Measurements from ENCODE around the gene DICER1. TPM values are rescaled to one million over a fixed set of nuclear protein-coding genes. Genes with fewer than 3 reads are reported as not detected.
"Not testable (repeated sequence)": the region's sequence is repeated elsewhere in the genome, so short reads cannot be mapped to it uniquely, and the experiment has no call there.

The DICER1 gene
- total RNA-seq, 2 experiments from 2014 or later = 38.1 to 42.3 TPM

DNA sequence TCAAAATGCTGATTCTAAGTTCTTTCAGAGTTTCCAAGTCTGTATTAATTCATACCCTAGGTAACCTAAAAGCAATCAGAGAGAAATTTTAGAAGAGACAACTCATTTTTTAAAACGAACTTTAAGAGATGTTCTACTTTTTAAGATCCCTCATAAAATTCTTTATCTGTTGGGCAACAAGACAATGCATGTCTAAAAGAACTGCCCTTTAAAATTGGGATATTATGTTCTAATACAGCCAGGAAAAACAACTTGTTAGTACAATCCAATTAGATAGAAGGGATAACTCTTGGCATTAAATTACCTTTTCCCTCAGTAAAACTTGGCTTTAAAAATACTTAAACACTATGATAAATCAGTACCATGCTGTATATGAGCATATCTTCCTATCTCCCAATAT lies 15.6 kb downstream of the DICER1 start:
- DNase-seq = no peak

DNA sequence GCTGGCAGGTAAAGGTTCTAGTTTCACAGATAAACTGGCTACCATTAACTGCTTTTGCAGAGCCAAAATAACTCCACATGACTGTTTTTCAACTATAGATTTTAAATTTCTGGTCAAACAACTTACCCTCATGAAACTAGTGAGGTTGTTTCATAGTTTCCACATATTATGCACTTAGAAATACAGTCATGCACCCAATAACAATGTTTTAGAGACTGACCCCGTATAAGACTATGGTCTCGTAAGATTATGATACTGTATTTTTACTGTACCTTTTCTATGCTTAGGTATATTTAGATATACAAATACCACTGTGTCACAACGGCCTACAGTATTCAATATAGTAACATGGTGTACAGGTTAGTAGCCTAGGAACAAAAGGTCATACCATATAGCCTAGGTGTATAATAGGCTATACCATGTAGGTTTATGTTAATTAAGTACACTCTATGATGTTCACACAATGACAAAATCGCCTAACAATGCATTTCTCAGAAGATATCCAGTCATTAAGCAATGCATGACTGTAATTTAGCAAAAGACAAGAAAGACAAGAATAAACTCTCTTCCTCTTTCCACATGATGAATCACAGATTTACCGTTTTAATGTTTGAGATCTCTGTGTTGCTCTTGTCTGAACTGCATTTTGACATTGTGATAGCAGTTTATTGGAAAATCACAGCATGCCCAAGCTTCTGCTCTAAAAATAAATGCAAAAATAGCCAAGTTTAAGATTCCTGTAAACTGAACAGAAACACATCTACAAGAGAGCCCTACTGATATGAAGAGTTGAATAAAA lies 17.1 kb downstream of the DICER1 start:
- Mint-ChIP-seq H3K27ac (peak overlapping the region; percentile 39), H3K4me3 (no peak overlapping the region), H3K4me1 (ENCODE audit: low read depth) (peaks cover 71% of the 10 kb centered on the region), H3K27me3 (ENCODE audit: low read depth) (no peaks in the 10 kb centered on the region), H3K36me3 (ENCODE audit: low read depth) (peaks cover 14% of the 10 kb centered on the region), H3K9me3 (peaks cover 7% of the 10 kb centered on the region)
- DNase-seq = no peak
- CTCF ChIA-PET = interaction anchor here (0.9 kb wide), 1 partner anchor 12 kb away, joined by 3 read pairs; no protein-coding TSS in a partner anchor
- intact Hi-C loops (cut with micrococcal nuclease) = loop anchor here (1.0 kb wide), 2 partner anchors 15 to 125 kb away; no protein-coding TSS in a partner anchor

More for the DNA sequence above, 15.6 kb downstream of the DICER1 start:
- Mint-ChIP-seq H3K27me3 (ENCODE audit: low read depth) (no peaks in the 10 kb centered on the region), H3K4me1 (ENCODE audit: low read depth) (peaks cover 72% of the 10 kb centered on the region), H3K36me3 (ENCODE audit: low read depth) (peaks cover 17% of the 10 kb centered on the region), H3K9me3 (peaks cover 15% of the 10 kb centered on the region), H3K27ac (no peak overlapping the region), H3K4me3 (no peak overlapping the region)
- CTCF ChIA-PET = no interaction called here
- intact Hi-C loops (cut with micrococcal nuclease) = no loop called here

- Mint-ChIP-seq H3K4me3 (no peak overlapping the region), H3K9me3 (no peaks in the 10 kb centered on the region), H3K27me3 (ENCODE audit: low read depth) (no peaks in the 10 kb centered on the region), H3K27ac (no peak overlapping the region), H3K4me1 (ENCODE audit: low read depth) (peaks cover 70% of the 10 kb centered on the region), H3K36me3 (ENCODE audit: low read depth) (peaks cover 14% of the 10 kb centered on the region)
- DNase-seq = no peak
- intact Hi-C loops (cut with micrococcal nuclease) = no loop called here
- CTCF ChIA-PET = no interaction called here
Measured at GRCh38 chr14:95138876-95139275, 18.5 kb downstream of the DICER1 start.

- Mint-ChIP-seq H3K36me3 (ENCODE audit: low read depth) (peaks cover 15% of the 10 kb centered on the region), H3K4me1 (ENCODE audit: low read depth) (peaks cover 68% of the 10 kb centered on the region)
- H3K27ac Mint-ChIP-seq; intact Hi-C loops (cut with micrococcal nuclease); DNase-seq; H3K27me3 Mint-ChIP-seq (ENCODE audit: low read depth); H3K9me3 Mint-ChIP-seq; H3K4me3 Mint-ChIP-seq; CTCF ChIA-PET: not testable (repeated sequence)
Measured at GRCh38 chr14:95138455-95138854, 18.9 kb downstream of the DICER1 start.

- Mint-ChIP-seq H3K9me3 (no peaks in the 10 kb centered on the region), H3K27ac (no peak overlapping the region), H3K36me3 (ENCODE audit: low read depth) (peaks cover 20% of the 10 kb centered on the region), H3K27me3 (ENCODE audit: low read depth) (no peaks in the 10 kb centered on the region), H3K4me3 (no peak overlapping the region), H3K4me1 (ENCODE audit: low read depth) (peaks cover 64% of the 10 kb centered on the region)
- DNase-seq = no peak
- intact Hi-C loops (cut with micrococcal nuclease) = no loop called here
- CTCF ChIA-PET = interaction anchor here (0.6 to 0.9 kb wide), 3 partner anchors 24 to 1159 kb away, joined by 4 read pairs; no protein-coding TSS in a partner anchor
Measured at GRCh38 chr14:95137804-95138167, 19.5 kb downstream of the DICER1 start.

GRCh38 chr14:95137164-95137803 lies 20.0 kb downstream of the DICER1 start:
- Mint-ChIP-seq H3K36me3 (ENCODE audit: low read depth) (peaks cover 23% of the 10 kb centered on the region), H3K4me3 (no peak overlapping the region), H3K4me1 (ENCODE audit: low read depth) (peaks cover 61% of the 10 kb centered on the region), H3K9me3 (no peaks in the 10 kb centered on the region), H3K27ac (peak overlapping the region; percentile 6), H3K27me3 (ENCODE audit: low read depth) (no peaks in the 10 kb centered on the region)
- intact Hi-C loops (cut with micrococcal nuclease) = no loop called here
- DNase-seq = no peak
- CTCF ChIA-PET = interaction anchor here (0.6 to 0.9 kb wide), 3 partner anchors 25 to 1160 kb away, joined by 4 read pairs; no protein-coding TSS in a partner anchor

DNA sequence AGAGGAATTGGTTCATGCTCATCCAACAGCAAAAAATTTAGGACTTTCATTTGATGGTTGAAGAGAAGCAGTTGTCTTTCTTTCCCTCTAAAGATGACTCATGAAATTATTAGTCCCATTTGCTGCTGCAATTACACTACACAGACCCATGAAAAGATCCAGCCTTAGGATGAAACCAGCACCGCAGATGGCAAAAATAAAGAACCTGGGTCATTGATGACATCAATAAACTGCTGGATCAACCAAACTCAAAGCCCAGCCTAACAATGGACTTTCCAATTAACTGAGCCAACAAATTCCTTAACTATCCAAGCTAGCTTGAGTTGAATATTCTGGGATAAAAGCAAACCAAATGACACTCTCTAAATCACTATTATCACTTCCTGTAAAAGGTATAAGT lies 20.7 kb downstream of the DICER1 start:
- DNase-seq = no peak
- intact Hi-C loops (cut with micrococcal nuclease) = no loop called here
- H3K4me3 Mint-ChIP-seq = no peak overlapping the region
- CTCF ChIA-PET = no interaction called here
- peaks cover 57% of the 10 kb centered on the region for H3K4me1 Mint-ChIP-seq (ENCODE audit: low read depth)
- peak overlapping the region; percentile 6 for H3K27ac Mint-ChIP-seq
- peaks cover 24% of the 10 kb centered on the region for H3K36me3 Mint-ChIP-seq (ENCODE audit: low read depth)
- H3K9me3 Mint-ChIP-seq = no peaks in the 10 kb centered on the region
- no peaks in the 10 kb centered on the region for H3K27me3 Mint-ChIP-seq (ENCODE audit: low read depth)

GRCh38 chr14:95134304-95134933 lies 22.9 kb downstream of the DICER1 start:
- Mint-ChIP-seq H3K4me3 (no peak overlapping the region), H3K9me3 (no peaks in the 10 kb centered on the region), H3K27me3 (ENCODE audit: low read depth) (no peaks in the 10 kb centered on the region), H3K27ac (peak overlapping the region; percentile 46), H3K36me3 (ENCODE audit: low read depth) (peaks cover 34% of the 10 kb centered on the region), H3K4me1 (ENCODE audit: low read depth) (peaks cover 47% of the 10 kb centered on the region)
- intact Hi-C loops (cut with micrococcal nuclease) = no loop called here
- peak; percentile 18 for DNase-seq
- CTCF ChIA-PET = no interaction called here

DNA sequence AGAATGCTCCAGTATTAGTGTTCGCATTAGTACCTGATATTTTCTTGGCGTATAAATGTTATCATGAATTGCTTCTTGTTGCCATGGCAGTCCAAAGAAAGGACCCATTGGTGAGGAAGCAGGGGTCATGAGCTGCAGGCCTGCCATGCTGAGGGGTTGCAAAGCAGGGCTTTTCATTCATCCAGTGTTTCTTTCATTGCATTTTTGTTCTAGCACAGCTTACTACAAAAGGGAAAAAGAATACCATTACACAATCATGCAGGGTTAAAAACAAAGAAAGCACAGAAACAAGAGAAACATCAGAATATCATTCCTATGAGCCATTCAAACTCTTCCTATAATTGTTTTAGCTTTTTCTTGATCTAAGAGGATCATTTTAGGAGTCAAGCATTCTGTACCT lies 24.0 kb downstream of the DICER1 start:
- no peaks in the 10 kb centered on the region for H3K27me3 Mint-ChIP-seq (ENCODE audit: low read depth)
- intact Hi-C loops (cut with micrococcal nuclease) = no loop called here
- no peaks in the 10 kb centered on the region for H3K9me3 Mint-ChIP-seq
- no peak for DNase-seq
- no peak overlapping the region for H3K4me3 Mint-ChIP-seq
- CTCF ChIA-PET = no interaction called here
- peaks cover 43% of the 10 kb centered on the region for H3K36me3 Mint-ChIP-seq (ENCODE audit: low read depth)
- peaks cover 49% of the 10 kb centered on the region for H3K4me1 Mint-ChIP-seq (ENCODE audit: low read depth)
- H3K27ac Mint-ChIP-seq = no peak overlapping the region

GRCh38 chr14:95132760-95133159 lies 24.6 kb downstream of the DICER1 start:
- Mint-ChIP-seq H3K4me1 (ENCODE audit: low read depth) (peaks cover 50% of the 10 kb centered on the region), H3K27me3 (ENCODE audit: low read depth) (no peaks in the 10 kb centered on the region), H3K4me3 (no peak overlapping the region), H3K27ac (no peak overlapping the region), H3K9me3 (no peaks in the 10 kb centered on the region), H3K36me3 (ENCODE audit: low read depth) (peaks cover 43% of the 10 kb centered on the region)
- intact Hi-C loops (cut with micrococcal nuclease) = no loop called here
- CTCF ChIA-PET = no interaction called here
- DNase-seq = no peak

GRCh38 chr14:95130549-95130948 lies 26.8 kb downstream of the DICER1 start:
- peaks cover 35% of the 10 kb centered on the region for H3K4me1 Mint-ChIP-seq (ENCODE audit: low read depth)

GRCh38 chr14:95128140-95128539 lies 29.2 kb downstream of the DICER1 start:
- CTCF ChIA-PET = no interaction called here
- DNase-seq = no peak
- Mint-ChIP-seq H3K27ac (no peak overlapping the region), H3K27me3 (ENCODE audit: low read depth) (no peaks in the 10 kb centered on the region), H3K4me3 (no peak overlapping the region), H3K4me1 (ENCODE audit: low read depth) (peaks cover 26% of the 10 kb centered on the region), H3K36me3 (ENCODE audit: low read depth) (peaks cover 49% of the 10 kb centered on the region), H3K9me3 (no peaks in the 10 kb centered on the region)
- intact Hi-C loops (cut with micrococcal nuclease) = no loop called here

More at GRCh38 chr14:95130549-95130948, 26.8 kb downstream of the DICER1 start:
- intact Hi-C loops (cut with micrococcal nuclease) = no loop called here
- no peak overlapping the region for H3K27ac Mint-ChIP-seq
- H3K9me3 Mint-ChIP-seq = no peaks in the 10 kb centered on the region
- DNase-seq = no peak
- peaks cover 43% of the 10 kb centered on the region for H3K36me3 Mint-ChIP-seq (ENCODE audit: low read depth)
- H3K4me3 Mint-ChIP-seq = no peak overlapping the region
- no peaks in the 10 kb centered on the region for H3K27me3 Mint-ChIP-seq (ENCODE audit: low read depth)
- CTCF ChIA-PET = no interaction called here

Measured in activated naive CD4-positive, alpha-beta T cell treated with anti-CD3 and anti-CD28 coated beads for 36 hours (primary cell).